ENCODE results near the gene CNPY1.
"Not testable (repeated sequence)": the region's sequence is repeated elsewhere in the genome, so short reads cannot be mapped to it uniquely, and the experiment has no call there.

Gene CNPY1

GRCh38 chr7:155546449-155546848, at the start of gene CNPY1:
Gene CNPY1 (minus strand): TSS chr7:155546559. CDS start chr7:155545929, 630 bp downstream.
- not testable (repeated sequence) for DNase-seq (ENCODE audit: low read depth in 2 of 2)

GRCh38 chr7:155594961-155595366, 48.6 kb upstream of the CNPY1 start:
- DNase-seq (ENCODE audit: low read depth in 2 of 2) = no peak

GRCh38 chr7:155594163-155594732, 47.9 kb upstream of the CNPY1 start:
- no peak for DNase-seq (ENCODE audit: low read depth in 2 of 2)

- DNase-seq (ENCODE audit: low read depth in 2 of 2) = no peak
These were observed 47.3 kb upstream of the CNPY1 start for GRCh38 chr7:155593461-155594162.

- DNase-seq (ENCODE audit: low read depth in 2 of 2) = no peak
These were observed 44.9 kb upstream of the CNPY1 start for GRCh38 chr7:155591055-155591775.

GRCh38 chr7:155590215-155591018, 44.1 kb upstream of the CNPY1 start:
- DNase-seq (ENCODE audit: low read depth in 2 of 2) = no peak

- no peak for DNase-seq (ENCODE audit: low read depth in 2 of 2)
These were observed 42.9 kb upstream of the CNPY1 start for GRCh38 chr7:155589001-155589980.

GRCh38 chr7:155588468-155588998, 42.2 kb upstream of the CNPY1 start:
- no peak for DNase-seq (ENCODE audit: low read depth in 2 of 2)

- DNase-seq (ENCODE audit: low read depth in 2 of 2) = no peak
These were observed 41.1 kb upstream of the CNPY1 start for GRCh38 chr7:155587486-155587885.

- no peak for DNase-seq (ENCODE audit: low read depth in 2 of 2)
These were observed 40.6 kb upstream of the CNPY1 start for GRCh38 chr7:155586843-155587440.

GRCh38 chr7:155585951-155586350, 39.6 kb upstream of the CNPY1 start:
- no peak for DNase-seq (ENCODE audit: low read depth in 2 of 2)

GRCh38 chr7:155585532-155585895, 39.2 kb upstream of the CNPY1 start:
- no peak for DNase-seq (ENCODE audit: low read depth in 2 of 2)

GRCh38 chr7:155584763-155585531, 38.6 kb upstream of the CNPY1 start:
- DNase-seq (ENCODE audit: low read depth in 2 of 2) = no peak

GRCh38 chr7:155584261-155584660, 37.9 kb upstream of the CNPY1 start:
- DNase-seq (ENCODE audit: low read depth in 2 of 2) = no peak

GRCh38 chr7:155583636-155584035, 37.3 kb upstream of the CNPY1 start:
- DNase-seq (ENCODE audit: low read depth in 2 of 2) = no peak

GRCh38 chr7:155581954-155582353, 35.6 kb upstream of the CNPY1 start:
- DNase-seq (ENCODE audit: low read depth in 2 of 2) = no peak

GRCh38 chr7:155581107-155581830, 34.9 kb upstream of the CNPY1 start:
- DNase-seq (ENCODE audit: low read depth in 2 of 2) = no peak

GRCh38 chr7:155580367-155580766, 34.0 kb upstream of the CNPY1 start:
- no peak for DNase-seq (ENCODE audit: low read depth in 2 of 2)

GRCh38 chr7:155579565-155579964, 33.2 kb upstream of the CNPY1 start:
- DNase-seq (ENCODE audit: low read depth in 2 of 2) = no peak

All from activated CD8-positive, alpha-beta memory T cell treated with anti-CD3 and anti-CD28 coated beads for 4 hours (primary cell).